ENCODE results near the gene CLEC20A.

Gene CLEC20A

DNA sequence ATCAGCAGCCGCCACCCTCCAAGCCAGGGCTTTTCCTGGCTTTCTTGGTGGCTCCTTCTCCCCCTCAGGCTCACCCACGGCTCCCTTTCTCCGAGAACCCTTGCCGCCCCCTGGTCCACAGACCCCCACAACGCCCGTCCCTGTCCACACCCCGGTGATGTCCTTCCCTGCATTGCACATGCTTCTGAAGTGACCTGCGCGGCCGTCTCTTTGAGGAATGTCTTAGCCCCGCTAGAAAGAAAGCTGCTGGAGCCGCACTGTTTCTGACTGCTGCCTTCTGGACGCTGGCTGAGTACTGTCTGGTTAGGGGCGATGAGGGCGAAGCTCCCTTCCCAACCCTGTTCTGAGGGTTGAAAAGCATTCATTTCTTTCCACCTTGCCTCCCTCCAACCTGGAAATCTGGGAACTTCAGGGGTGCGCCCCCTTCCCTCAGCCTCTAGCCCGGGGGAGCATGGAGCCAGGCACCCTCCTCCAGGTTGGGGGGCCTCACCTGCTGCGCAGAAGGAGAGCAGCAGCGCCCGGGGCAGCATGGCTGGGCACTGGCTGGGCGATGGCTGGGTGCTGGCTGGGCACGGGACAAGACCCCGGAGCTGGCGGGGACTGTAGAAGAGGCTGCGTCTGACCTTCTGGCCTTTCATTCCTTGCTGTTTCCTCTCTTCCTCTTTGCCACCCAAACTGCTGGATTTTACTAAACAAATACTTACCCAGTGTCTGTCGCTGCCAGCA lies at the start of gene CLEC20A:
Gene CLEC20A, minus strand, starts transcription at position 555 of the 726 bp plus-strand sequence. Its CDS starts 25 bp downstream, at position 530.
- CTCF ChIA-PET, result interaction anchor here (0.5 kb wide), 1 partner anchor 114 kb away, joined by 4 read pairs; no protein-coding TSS in a partner anchor
- Histone ChIP-seq H3K9me3 (ENCODE audit: control insufficient read depth, insufficient read depth, low read depth, low read length) (no peaks in the 10 kb centered on the region), H3K4me1 (ENCODE audit: control insufficient read depth, insufficient read depth, low read length) (no peaks in the 10 kb centered on the region), H3K27ac (ENCODE audit: extremely low read depth, low read depth, low read length) (no peak within 1 kb of the TSS), H3K4me3 (ENCODE audit: low read depth, low read length) (no peak within 1 kb of the TSS), H3K36me3 (ENCODE audit: control insufficient read depth in 2 of 2, insufficient read depth in 1 of 2, low read length in 2 of 2) (no peaks in the 10 kb centered on the region)
- POLR2A ChIA-PET, result no interaction called here
- TF ChIP-seq ZNF837 (tag by site-specific recombination; IDR thresholded peaks at IDR 0.05) (no peak), ZNF174 (tag by site-specific recombination; IDR thresholded peaks at IDR 0.05) (no peak), KLF7 (tag by site-specific recombination; IDR thresholded peaks at IDR 0.05; ENCODE audit: borderline replicate concordance) (no peak), ZNF530 (tag by site-specific recombination; IDR thresholded peaks at IDR 0.05; ENCODE audit: low read depth) (no peak), ZNF341 (tag by site-specific recombination; IDR thresholded peaks at IDR 0.05; ENCODE audit: low read depth) (no peak), REPIN1 (tag by site-specific recombination; IDR thresholded peaks at IDR 0.05; ENCODE audit: low read depth) (no peak), ZNF311 (tag by site-specific recombination; IDR thresholded peaks at IDR 0.05; ENCODE audit: borderline replicate concordance) (no peak), ZFP3 (tag by site-specific recombination; IDR thresholded peaks at IDR 0.05; ENCODE audit: low read depth) (no peak), TCF7L2 (IDR thresholded peaks at IDR 0.05; ENCODE audit: borderline replicate concordance, low read depth, low read length) (no peak), ZNF610 (tag by site-specific recombination; IDR thresholded peaks at IDR 0.05; ENCODE audit: borderline replicate concordance) (no peak), ZNF510 (tag by site-specific recombination; IDR thresholded peaks at IDR 0.05; ENCODE audit: insufficient replicate concordance) (no peak)
- TF ChIP-seq, protein P1, sequence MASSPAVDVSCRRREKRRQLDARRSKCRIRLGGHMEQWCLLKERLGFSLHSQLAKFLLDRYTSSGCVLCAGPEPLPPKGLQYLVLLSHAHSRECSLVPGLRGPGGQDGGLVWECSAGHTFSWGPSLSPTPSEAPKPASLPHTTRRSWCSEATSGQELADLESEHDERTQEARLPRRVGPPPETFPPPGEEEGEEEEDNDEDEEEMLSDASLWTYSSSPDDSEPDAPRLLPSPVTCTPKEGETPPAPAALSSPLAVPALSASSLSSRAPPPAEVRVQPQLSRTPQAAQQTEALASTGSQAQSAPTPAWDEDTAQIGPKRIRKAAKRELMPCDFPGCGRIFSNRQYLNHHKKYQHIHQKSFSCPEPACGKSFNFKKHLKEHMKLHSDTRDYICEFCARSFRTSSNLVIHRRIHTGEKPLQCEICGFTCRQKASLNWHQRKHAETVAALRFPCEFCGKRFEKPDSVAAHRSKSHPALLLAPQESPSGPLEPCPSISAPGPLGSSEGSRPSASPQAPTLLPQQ (tag by site-specific recombination; IDR thresholded peaks at IDR 0.05), result no peak
- TF ChIP-seq, protein P2, sequence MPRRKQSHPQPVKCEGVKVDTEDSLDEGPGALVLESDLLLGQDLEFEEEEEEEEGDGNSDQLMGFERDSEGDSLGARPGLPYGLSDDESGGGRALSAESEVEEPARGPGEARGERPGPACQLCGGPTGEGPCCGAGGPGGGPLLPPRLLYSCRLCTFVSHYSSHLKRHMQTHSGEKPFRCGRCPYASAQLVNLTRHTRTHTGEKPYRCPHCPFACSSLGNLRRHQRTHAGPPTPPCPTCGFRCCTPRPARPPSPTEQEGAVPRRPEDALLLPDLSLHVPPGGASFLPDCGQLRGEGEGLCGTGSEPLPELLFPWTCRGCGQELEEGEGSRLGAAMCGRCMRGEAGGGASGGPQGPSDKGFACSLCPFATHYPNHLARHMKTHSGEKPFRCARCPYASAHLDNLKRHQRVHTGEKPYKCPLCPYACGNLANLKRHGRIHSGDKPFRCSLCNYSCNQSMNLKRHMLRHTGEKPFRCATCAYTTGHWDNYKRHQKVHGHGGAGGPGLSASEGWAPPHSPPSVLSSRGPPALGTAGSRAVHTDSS (tag by site-specific recombination; IDR thresholded peaks at IDR 0.05), result no peak
- TF ChIP-seq, protein P3, sequence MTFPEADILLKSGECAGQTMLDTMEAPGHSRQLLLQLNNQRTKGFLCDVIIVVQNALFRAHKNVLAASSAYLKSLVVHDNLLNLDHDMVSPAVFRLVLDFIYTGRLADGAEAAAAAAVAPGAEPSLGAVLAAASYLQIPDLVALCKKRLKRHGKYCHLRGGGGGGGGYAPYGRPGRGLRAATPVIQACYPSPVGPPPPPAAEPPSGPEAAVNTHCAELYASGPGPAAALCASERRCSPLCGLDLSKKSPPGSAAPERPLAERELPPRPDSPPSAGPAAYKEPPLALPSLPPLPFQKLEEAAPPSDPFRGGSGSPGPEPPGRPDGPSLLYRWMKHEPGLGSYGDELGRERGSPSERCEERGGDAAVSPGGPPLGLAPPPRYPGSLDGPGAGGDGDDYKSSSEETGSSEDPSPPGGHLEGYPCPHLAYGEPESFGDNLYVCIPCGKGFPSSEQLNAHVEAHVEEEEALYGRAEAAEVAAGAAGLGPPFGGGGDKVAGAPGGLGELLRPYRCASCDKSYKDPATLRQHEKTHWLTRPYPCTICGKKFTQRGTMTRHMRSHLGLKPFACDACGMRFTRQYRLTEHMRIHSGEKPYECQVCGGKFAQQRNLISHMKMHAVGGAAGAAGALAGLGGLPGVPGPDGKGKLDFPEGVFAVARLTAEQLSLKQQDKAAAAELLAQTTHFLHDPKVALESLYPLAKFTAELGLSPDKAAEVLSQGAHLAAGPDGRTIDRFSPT (tag by site-specific recombination; IDR thresholded peaks at IDR 0.05), result no peak

DNA sequence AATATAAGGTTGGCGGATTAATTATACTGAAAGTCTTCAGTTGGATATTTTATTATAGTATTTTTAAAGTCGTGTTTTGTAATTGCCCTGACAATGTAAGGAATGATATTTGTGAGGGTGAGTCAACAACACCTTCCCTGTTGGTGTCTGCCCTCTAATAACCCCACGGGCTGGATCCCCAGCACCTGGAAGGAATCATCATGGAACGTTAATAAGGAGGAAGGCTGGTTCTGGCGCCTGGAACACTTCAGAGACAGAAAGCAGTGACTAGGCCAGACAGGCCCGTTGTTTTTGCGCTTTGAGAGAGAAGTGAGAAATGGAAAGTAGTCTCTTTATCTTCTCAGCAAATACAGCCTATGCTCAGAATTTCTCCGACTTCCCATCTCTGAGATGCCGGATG lies 47.8 kb upstream of the CLEC20A start:
- Histone ChIP-seq H3K4me1 (ENCODE audit: control insufficient read depth, insufficient read depth, low read length) (no peaks in the 10 kb centered on the region), H3K4me3 (ENCODE audit: low read depth, low read length) (no peak overlapping the region), H3K27ac (ENCODE audit: extremely low read depth, low read depth, low read length) (no peak overlapping the region), H3K9me3 (ENCODE audit: control insufficient read depth, insufficient read depth, low read depth, low read length) (no peaks in the 10 kb centered on the region), H3K36me3 (ENCODE audit: control insufficient read depth in 2 of 2, insufficient read depth in 1 of 2, low read length in 2 of 2) (peaks cover 4 to 18% of the 10 kb centered on the region in 2 experiments; a peak in 2 of 3 replicates)
- POLR2A ChIA-PET, result no interaction called here
- CTCF ChIA-PET, result interaction anchor here (0.6 to 1.0 kb wide), 3 partner anchors 234 to 1642 kb away, joined by 3 to 4 read pairs (median 4); no protein-coding TSS in a partner anchor
- TF ChIP-seq ZBTB1 (tag by site-specific recombination; IDR thresholded peaks at IDR 0.05), result no peak
- TF ChIP-seq, protein P4, sequence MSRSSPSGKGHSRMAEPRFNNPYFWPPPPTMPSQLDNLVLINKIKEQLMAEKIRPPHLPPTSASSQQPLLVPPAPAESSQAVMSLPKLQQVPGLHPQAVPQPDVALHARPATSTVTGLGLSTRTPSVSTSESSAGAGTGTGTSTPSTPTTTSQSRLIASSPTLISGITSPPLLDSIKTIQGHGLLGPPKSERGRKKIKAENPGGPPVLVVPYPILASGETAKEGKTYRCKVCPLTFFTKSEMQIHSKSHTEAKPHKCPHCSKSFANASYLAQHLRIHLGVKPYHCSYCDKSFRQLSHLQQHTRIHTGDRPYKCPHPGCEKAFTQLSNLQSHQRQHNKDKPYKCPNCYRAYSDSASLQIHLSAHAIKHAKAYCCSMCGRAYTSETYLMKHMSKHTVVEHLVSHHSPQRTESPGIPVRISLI (tag by site-specific recombination; IDR thresholded peaks at IDR 0.05), result no peak
- no peak for TF ChIP-seq ZNF114 (tag by site-specific recombination; IDR thresholded peaks at IDR 0.05)
- no peak for TF ChIP-seq YY2 (tag by site-specific recombination; IDR thresholded peaks at IDR 0.05)
- no peak for TF ChIP-seq ZNF24 (tag by site-specific recombination; IDR thresholded peaks at IDR 0.05)
- TF ChIP-seq, protein P5, sequence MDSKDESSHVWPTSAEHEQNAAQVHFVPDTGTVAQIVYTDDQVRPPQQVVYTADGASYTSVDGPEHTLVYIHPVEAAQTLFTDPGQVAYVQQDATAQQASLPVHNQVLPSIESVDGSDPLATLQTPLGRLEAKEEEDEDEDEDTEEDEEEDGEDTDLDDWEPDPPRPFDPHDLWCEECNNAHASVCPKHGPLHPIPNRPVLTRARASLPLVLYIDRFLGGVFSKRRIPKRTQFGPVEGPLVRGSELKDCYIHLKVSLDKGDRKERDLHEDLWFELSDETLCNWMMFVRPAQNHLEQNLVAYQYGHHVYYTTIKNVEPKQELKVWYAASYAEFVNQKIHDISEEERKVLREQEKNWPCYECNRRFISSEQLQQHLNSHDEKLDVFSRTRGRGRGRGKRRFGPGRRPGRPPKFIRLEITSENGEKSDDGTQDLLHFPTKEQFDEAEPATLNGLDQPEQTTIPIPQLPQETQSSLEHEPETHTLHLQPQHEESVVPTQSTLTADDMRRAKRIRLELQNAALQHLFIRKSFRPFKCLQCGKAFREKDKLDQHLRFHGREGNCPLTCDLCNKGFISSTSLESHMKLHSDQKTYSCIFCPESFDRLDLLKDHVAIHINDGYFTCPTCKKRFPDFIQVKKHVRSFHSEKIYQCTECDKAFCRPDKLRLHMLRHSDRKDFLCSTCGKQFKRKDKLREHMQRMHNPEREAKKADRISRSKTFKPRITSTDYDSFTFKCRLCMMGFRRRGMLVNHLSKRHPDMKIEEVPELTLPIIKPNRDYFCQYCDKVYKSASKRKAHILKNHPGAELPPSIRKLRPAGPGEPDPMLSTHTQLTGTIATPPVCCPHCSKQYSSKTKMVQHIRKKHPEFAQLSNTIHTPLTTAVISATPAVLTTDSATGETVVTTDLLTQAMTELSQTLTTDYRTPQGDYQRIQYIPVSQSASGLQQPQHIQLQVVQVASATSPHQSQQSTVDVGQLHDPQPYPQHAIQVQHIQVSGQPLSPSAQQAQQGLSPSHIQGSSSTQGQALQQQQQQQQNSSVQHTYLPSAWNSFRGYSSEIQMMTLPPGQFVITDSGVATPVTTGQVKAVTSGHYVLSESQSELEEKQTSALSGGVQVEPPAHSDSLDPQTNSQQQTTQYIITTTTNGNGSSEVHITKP (tag by site-specific recombination; IDR thresholded peaks at IDR 0.05), result no peak
